ENCODE measurements around the gene SYCE1. TPM values are rescaled to one million over a fixed set of nuclear protein-coding genes. Genes with fewer than 3 reads are reported as not detected.
"Not testable (repeated sequence)": the region's sequence is repeated elsewhere in the genome, so short reads cannot be mapped to it uniquely, and the experiment has no call there.

SYCE1 gene
- total RNA-seq, 1 experiment from 2014 or later, result not detected

GRCh38 chr10:133523631-133524203, 41.7 kb downstream of the SYCE1 start:
- in situ Hi-C loops (cut with HindIII; ENCODE audit: low sequenced_read_pairs), result no loop called here
- DNase-seq (ENCODE audit: low spot score), result no peak

GRCh38 chr10:133520193-133520738, 45.1 kb downstream of the SYCE1 start:
- in situ Hi-C loops (cut with HindIII; ENCODE audit: low sequenced_read_pairs), result no loop called here
- DNase-seq (ENCODE audit: low spot score), result peak; percentile 75

- DNase-seq (ENCODE audit: low spot score), result not testable (repeated sequence)
Observed at GRCh38 chr10:133518517-133518916, 46.9 kb downstream of the SYCE1 start.

DNA sequence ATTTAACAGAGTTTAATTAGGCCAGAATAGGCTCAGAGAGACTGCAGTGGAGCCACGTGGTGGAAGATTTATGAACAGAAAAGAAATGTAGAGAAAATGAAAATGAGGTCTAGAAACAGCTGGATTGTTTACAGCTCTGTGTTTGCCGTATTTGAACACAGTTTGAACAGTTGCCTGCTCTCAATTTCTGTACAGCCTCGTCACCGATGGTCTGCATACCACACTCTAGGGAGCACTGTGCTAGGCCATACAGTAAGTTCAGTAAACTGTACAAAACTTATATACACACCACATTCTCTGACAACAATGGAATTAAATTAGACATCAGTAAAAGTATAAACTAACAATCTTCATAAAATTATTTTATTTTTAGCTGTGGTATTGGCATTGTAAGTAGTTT, 49.3 kb downstream of the SYCE1 start:
- no peak for DNase-seq (ENCODE audit: low spot score)

More at GRCh38 chr10:133518517-133518916, 46.9 kb downstream of the SYCE1 start:
- in situ Hi-C loops (cut with HindIII; ENCODE audit: low sequenced_read_pairs), result not testable (repeated sequence)

DNA sequence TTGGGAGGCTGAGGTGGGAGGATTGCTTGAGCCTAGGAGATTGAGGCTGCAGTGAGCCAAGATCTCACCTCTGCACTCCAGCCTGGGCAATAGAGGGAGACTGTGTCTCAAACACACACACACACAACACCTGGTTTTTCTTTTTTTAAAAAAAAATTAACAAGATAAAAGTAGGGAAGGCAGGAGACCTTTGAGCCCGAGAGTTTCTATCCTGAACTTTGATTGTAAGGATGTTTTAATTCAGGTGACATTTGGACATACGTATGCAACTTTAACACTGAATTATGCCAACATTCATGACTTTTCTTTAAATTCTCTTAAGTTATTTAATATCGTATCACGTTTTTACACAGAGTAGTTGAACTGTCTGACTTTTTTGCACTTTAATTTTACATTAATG, 49.9 kb downstream of the SYCE1 start:
- in situ Hi-C loops (cut with HindIII; ENCODE audit: low sequenced_read_pairs), result no loop called here
- no peak for DNase-seq (ENCODE audit: low spot score)

More for the DNA sequence above, 49.3 kb downstream of the SYCE1 start:
- in situ Hi-C loops (cut with HindIII; ENCODE audit: low sequenced_read_pairs), result no loop called here

DNA sequence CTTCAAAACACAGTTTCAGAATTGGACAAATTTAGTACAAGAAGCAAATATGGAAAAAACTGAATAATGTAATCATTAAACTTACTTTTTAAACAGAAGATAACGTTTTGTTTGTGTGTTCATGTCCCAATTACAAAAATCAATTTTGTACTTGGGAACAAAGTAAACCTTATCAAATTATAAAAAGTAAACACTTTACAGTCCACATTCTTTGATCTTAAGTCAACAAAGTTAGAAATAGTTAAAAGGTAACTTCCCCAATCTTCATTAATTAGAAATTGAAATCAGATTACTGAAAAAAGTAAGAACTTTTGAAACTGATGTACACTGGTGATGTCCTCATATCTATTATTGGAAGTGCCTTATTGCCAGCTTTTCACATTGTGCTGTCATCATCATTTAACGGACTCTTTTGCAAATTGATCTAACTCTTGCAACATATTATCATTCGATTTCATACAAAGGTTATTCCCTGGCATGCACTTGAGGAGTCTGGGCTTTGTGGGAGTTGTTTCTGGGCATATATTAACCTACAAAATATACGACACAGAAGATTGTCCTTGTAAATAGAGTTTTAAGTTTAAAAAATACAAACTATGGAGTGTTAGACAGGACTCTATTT, 53.4 kb downstream of the SYCE1 start:
- in situ Hi-C loops (cut with HindIII; ENCODE audit: low sequenced_read_pairs), result no loop called here
- DNase-seq (ENCODE audit: low spot score), result no peak

GRCh38 chr10:133511408-133511807, 54.0 kb downstream of the SYCE1 start:
- no peak for DNase-seq (ENCODE audit: low spot score)
- in situ Hi-C loops (cut with HindIII; ENCODE audit: low sequenced_read_pairs), result no loop called here

DNA sequence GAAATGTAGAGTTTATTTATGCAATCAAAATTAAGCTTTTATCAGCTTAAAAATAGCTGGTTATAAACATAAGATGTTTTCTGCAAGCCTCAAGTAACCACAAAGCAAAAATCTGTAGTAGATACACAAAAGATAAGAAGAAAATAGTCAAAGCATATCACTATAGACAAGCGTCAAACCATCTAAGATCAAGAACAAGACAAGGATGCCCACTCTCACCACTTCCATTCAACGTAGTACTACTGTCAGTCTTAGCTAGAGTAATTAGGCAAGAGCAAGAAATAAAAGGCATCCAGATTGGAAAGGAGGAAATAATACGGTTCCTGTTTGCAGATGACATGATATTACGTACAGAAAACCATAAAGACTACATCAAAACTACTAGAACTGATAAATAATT, 55.7 kb downstream of the SYCE1 start:
- DNase-seq (ENCODE audit: low spot score), result no peak
- in situ Hi-C loops (cut with HindIII; ENCODE audit: low sequenced_read_pairs), result no loop called here

Other genes with a start within 250 kb of the SYCE1 start
- 53.3 and 63.5 TPM in 2 replicates for gene CALY, start 228.7 kb downstream of the SYCE1 start, total RNA-seq (2014; rRNA removed; shearing (Covaris generic))
- gene PRAP1, start 218.2 kb downstream of the SYCE1 start, total RNA-seq (2014; rRNA removed; shearing (Covaris generic)), result 1.8 and 3.0 TPM in 2 replicates
- gene FUOM, start 207.6 kb downstream of the SYCE1 start, total RNA-seq (2014; rRNA removed; shearing (Covaris generic)), result 65.7 and 103 TPM in 2 replicates
- 105 and 118 TPM in 2 replicates for gene ECHS1, start 192.2 kb downstream of the SYCE1 start, total RNA-seq (2014; rRNA removed; shearing (Covaris generic))
- 11.7 and 13.9 TPM in 2 replicates for gene PAOX, start 186.3 kb downstream of the SYCE1 start, total RNA-seq (2014; rRNA removed; shearing (Covaris generic))
- 60.7 and 66.8 TPM in 2 replicates for gene MTG1, start 171.4 kb downstream of the SYCE1 start, total RNA-seq (2014; rRNA removed; shearing (Covaris generic))
- not detected in 2 replicates for gene SPRN, start 141.0 kb downstream of the SYCE1 start, total RNA-seq (2014; rRNA removed; shearing (Covaris generic))
- gene SCART1, start 111.6 kb downstream of the SYCE1 start, total RNA-seq (2014; rRNA removed; shearing (Covaris generic)), result 0.10 and 0.18 TPM in 2 replicates
- gene CYP2E1, start 38.2 kb downstream of the SYCE1 start, total RNA-seq (2014; rRNA removed; shearing (Covaris generic)), result 0.17 TPM in 1 of 2 replicates, not detected in the other
- not detected in 2 replicates for gene FRG2B, start 61.2 kb upstream of the SYCE1 start, total RNA-seq (2014; rRNA removed; shearing (Covaris generic))

All from G401 (cell line).